IPS-18a (cell line): ENCODE measurements around the gene POLR1A.

Experiments used
- H3K27ac ChIP-seq: one replicate; pipeline ENCODE4 v1.5.1; 2013; ENCODE audit warnings: low read length
- H3K27me3 ChIP-seq: one replicate; pipeline ENCODE4 v1.6.1; 2013; ENCODE audit warnings: mild to moderate bottlenecking, low read length; ENCODE audit not compliant: control insufficient read depth, insufficient read depth
- H3K36me3 ChIP-seq: one replicate; pipeline ENCODE4 v1.6.1; 2013; ENCODE audit warnings: low read depth, low read length; ENCODE audit not compliant: control insufficient read depth
- H3K4me1 ChIP-seq: one replicate; pipeline ENCODE4 v1.6.1; 2013; ENCODE audit warnings: low read depth, low read length; ENCODE audit not compliant: control insufficient read depth
- H3K4me3 ChIP-seq: one replicate; pipeline ENCODE4 v1.5.1; 2013; ENCODE audit warnings: low read length
- H3K9ac ChIP-seq: one replicate; pipeline ENCODE4 v1.6.1; 2013; ENCODE audit warnings: mild to moderate bottlenecking, low read length, moderate library complexity
- H3K9me3 ChIP-seq: one replicate; pipeline ENCODE4 v1.6.1; 2013; ENCODE audit warnings: low read depth, low read length; ENCODE audit not compliant: control insufficient read depth

The POLR1A gene

DNA sequence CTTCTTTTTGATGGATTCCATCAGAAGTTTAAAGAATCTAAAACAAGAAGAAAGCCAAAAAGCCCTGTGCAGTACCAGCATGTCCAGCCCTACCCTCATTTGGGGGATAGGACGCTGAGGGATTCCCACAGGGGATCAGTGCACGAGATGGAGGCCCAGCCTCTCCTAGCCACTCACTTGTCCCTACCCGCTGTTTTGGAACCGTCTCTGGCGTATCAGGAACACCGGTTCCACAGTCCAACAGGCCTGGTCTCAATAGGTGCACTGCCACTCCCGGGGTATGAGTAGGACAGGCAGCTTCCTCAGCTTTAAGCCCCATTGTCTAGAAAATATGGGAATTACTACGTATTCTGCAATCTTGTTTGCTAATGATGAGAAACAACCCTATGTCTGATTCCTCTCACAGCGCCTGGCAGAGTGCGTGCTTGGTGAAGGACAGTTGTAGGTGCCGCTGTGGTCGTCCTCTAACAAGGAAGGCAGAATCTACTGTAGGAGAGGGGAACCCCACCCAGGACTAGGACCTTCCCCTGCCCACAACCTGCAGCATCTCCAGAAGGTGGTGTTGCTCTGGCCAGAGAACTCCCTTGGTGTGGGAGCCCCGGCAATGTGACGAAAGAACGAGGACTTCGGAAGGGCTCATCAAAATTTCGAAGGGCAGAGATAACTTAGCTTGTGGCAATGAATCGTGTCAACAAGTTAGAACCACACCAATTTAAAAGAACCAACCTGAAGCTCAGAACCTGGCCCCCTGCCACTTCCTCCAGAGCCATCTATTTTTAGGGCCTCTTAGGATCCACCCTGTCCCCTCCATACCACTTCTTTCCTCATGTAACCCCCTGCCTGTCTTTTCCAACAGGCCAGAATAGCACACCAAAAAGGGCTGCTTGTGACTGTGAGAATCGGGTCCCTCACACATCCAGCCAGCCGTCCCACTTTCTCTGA lies 71.7 kb downstream of the POLR1A start:
- H3K9ac ChIP-seq = no peak overlapping the region
- H3K9me3 ChIP-seq = no peaks in the 10 kb centered on the region
- no peak overlapping the region for H3K4me3 ChIP-seq
- H3K27me3 ChIP-seq = no peaks in the 10 kb centered on the region
- peaks cover 90% of the 10 kb centered on the region for H3K36me3 ChIP-seq
- no peaks in the 10 kb centered on the region for H3K4me1 ChIP-seq
- no peak overlapping the region for H3K27ac ChIP-seq

DNA sequence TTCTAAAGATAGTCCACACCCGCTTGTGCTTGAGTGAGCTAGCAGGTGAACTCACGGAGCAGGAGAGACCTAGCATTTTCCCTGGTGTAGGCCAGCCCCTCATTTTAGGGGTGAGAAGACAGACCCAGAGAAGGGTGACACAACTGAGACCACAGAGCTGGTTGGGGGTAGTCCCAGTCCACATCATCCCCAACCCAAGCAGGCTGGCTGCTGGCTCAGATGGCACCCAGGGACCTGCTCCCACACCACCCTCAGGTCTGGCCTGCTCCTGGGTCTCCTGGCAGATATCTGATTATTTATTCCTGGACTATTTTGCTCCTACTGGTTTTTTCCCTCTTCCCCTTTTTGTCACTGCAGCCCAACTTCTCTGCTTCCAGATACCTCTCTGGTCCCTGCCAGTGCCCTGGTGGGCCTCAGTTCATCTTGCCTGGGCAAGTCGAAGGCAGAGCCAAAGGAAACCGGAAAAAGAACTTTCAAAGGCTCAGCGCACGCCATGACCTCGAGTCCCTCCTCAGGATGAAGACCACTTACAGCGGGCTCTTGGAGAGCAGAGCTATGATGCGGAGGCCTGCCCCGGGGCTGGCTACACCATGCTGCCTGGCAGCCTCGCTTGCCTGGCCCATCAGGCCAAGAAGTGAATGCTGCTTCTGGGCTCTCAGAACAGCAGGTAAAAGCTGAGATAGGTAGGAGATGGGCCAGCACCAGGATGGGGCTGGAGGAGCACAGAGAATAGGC lies 72.7 kb downstream of the POLR1A start:
- Histone ChIP-seq H3K9me3 (no peaks in the 10 kb centered on the region), H3K27ac (no peak overlapping the region), H3K9ac (no peak overlapping the region), H3K4me1 (no peaks in the 10 kb centered on the region), H3K4me3 (no peak overlapping the region), H3K27me3 (no peaks in the 10 kb centered on the region), H3K36me3 (peaks cover 90% of the 10 kb centered on the region)

DNA sequence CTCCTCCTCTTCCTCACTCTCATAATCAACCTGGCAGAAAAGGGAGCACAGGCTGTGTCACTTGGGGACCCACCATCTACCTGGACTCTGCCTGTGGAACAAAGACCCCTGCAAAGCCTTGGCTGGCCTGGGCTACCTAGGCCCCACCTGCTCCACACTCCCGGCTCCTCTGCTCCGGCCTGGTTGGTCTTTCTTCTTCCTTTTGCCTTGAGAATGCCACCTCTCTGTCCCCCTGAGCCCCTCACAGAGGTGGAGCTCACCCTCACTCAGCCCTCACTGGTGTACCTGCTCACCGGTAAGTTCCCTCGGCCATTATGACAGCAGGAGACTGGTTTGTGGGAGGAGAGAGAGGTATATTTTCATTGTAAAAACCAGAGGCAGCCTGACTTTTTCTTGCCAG lies 74.1 kb downstream of the POLR1A start:
- Histone ChIP-seq H3K4me3 (no peak overlapping the region), H3K36me3 (peaks cover 93% of the 10 kb centered on the region), H3K27me3 (no peaks in the 10 kb centered on the region), H3K9me3 (no peaks in the 10 kb centered on the region), H3K27ac (no peak overlapping the region), H3K4me1 (no peaks in the 10 kb centered on the region), H3K9ac (no peak overlapping the region)

DNA sequence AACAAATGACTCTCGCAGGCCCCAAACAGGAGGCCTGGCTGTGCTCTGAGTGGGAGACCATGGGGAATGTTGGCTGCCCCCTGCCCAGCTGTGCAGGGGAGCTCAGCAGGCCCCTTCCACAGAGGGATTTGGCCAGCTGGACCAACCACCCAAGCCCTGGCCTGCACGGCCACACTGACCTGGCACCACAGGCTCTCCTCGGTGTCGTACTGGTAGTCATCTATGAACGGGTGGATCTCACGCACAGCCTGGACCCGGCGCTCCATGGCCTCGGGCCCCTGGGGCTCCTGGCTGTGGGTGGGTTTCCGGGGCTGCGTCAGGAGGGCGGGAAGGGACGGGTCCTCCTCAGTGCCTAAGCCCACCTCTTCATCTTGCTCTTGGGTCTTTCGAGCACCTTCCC lies 74.5 kb downstream of the POLR1A start:
- H3K9me3 ChIP-seq = no peaks in the 10 kb centered on the region
- H3K4me1 ChIP-seq = no peaks in the 10 kb centered on the region
- no peak overlapping the region for H3K27ac ChIP-seq
- H3K4me3 ChIP-seq = no peak overlapping the region
- H3K9ac ChIP-seq = no peak overlapping the region
- H3K27me3 ChIP-seq = no peaks in the 10 kb centered on the region
- peaks cover 94% of the 10 kb centered on the region for H3K36me3 ChIP-seq

DNA sequence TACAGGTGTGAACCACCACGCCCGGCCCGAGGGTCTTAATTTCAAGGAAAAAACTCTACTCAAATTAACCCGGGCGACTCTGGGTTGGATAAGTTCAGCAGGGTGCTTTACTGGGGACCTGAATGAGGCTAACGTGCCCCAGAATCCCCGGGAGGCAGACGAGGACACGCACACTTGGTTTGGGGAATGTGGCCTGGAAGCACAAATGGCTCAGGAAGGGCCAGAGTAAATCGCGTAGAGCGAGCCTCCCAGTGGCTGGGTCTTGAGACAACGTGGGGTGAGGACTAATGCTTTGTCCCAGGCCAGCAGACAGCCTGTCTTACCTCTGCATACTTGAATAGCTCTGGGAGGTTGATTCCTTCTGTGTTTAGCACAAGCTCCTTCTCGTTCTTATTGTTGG lies 75.8 kb downstream of the POLR1A start:
- Histone ChIP-seq H3K4me3 (no peak overlapping the region), H3K27ac (no peak overlapping the region), H3K4me1 (no peaks in the 10 kb centered on the region), H3K36me3 (peaks cover 92% of the 10 kb centered on the region), H3K9ac (no peak overlapping the region), H3K9me3 (no peaks in the 10 kb centered on the region), H3K27me3 (no peaks in the 10 kb centered on the region)

DNA sequence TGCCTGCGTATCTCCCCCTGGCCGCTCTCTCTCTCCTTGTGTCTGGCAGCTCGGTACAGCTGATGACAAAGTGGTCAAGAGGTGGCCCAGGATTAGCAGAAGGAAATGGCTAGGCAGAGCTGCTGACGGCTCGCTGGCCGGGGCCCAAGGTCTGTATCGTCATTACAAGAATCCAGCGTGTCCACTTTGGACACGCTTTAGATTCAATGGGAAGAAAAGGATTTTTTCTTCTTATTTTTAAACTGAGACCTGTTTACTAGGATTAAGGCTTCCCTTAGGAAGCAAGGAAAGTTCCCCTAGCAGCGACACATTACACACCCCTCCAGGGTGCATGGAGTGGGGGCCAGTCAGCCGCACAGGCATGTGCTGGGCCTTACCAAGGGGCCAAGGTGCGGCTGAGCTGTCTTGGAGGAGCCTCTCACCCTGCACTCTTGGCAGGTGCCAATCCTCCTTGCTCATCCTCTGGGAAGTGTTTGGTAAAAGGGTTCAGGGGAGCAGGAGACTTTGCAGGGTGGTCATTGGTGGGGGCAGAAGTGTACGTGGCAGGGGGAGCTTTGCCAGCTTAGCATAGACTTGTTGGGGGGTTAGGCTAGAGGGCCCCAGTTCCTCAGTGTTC lies 76.8 kb downstream of the POLR1A start:
- Histone ChIP-seq H3K4me3 (no peak overlapping the region), H3K4me1 (no peaks in the 10 kb centered on the region), H3K9me3 (no peaks in the 10 kb centered on the region), H3K36me3 (peaks cover 85% of the 10 kb centered on the region), H3K27ac (no peak overlapping the region), H3K9ac (no peak overlapping the region), H3K27me3 (no peaks in the 10 kb centered on the region)

DNA sequence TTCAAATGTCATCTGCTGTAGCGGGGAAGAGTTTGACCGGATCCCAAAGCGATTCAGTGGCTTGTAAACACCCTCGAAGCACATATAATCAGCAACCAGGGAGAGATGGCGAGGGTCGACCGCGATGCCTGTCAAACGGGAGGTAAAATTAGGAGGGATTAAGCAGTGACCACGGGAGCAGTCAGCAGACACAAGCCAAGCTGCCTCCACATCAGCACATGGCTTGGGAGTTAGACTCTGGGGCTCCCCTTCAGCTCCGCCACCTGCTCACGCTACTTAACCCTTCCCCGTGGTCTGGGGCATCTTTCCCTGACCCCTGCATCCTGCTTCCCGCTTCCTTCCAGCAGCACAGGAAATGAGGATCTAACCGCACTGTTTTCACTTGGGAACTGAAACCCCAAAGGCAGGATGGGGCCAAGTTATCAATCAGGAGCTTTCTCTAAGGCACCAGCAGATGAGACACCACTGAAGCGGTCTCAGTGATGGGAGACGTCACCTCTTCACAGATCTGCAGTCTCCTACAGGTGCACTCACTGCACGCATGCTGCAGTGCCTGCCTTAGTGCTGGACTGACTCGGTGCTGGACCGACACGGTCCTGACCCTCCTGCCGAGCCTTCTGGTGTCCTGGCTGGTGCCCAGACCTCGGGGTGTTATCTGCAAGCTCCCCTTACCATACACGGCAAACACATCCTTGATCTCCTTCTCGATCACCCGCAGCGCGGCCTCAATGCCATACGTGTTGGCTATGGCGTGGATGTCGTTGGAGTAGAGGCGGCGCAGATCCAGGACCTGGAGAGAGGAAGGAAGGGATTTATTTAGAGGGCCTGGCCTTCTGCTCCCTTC lies 77.5 kb downstream of the POLR1A start:
- Histone ChIP-seq H3K36me3 (peaks cover 77% of the 10 kb centered on the region), H3K27me3 (no peaks in the 10 kb centered on the region), H3K4me1 (no peaks in the 10 kb centered on the region), H3K4me3 (no peak overlapping the region), H3K9ac (no peak overlapping the region), H3K27ac (no peak overlapping the region), H3K9me3 (no peaks in the 10 kb centered on the region)

DNA sequence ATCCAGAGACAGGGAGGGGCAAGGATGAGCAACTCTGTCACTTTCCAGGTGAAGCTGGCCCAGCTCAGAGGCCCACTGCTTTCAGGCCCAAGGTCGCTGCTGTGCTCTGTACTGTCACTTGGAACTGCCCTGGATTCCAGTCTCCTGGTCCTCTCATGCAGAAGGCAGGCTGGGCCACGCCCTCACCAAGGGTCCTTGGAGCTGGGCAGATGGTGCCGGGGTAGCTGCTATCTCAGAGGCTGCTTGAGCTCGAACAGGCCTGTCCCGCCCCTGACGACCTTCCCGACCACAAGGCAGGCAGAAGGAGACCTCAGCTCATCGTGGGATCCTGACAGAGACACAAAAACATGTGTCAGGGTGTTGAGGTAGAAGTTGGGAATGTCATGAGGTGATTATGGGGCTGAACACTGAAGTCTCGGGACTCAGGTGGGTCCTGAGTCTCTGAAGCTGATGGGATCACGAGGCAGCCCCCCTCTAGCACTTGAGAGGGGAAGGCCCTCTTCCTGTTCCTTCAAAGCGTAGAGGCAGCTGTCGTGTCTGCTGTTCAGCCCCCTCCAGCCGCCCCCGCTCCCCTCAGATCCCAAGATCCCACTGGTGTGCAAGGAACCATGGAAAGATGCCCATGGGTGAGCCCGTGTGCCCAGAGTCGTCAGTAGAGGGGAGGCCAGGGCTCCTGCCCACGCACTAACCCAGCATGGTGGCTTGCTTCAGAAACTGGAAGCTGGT lies 78.3 kb downstream of the POLR1A start:
- Histone ChIP-seq H3K4me1 (no peaks in the 10 kb centered on the region), H3K36me3 (peaks cover 70% of the 10 kb centered on the region), H3K9ac (no peak overlapping the region), H3K27me3 (no peaks in the 10 kb centered on the region), H3K27ac (no peak overlapping the region), H3K9me3 (no peaks in the 10 kb centered on the region), H3K4me3 (no peak overlapping the region)

DNA sequence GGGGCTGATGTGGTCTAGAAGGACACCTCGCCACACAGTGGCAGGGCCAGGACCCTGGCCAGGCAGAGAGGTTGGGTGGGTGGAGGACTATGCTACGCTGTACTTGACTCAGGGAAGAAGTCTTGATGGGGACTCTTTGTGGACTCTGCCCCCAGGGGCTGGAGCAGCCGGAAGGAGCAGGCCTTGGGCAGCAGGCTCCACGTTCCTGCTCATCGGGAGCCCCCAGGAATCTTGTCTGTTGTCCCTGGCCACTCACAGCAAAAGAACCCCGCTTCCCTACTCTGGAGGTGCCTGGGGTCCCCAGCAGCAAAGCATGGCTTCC lies 79.0 kb downstream of the POLR1A start:
- no peak overlapping the region for H3K27ac ChIP-seq
- peaks cover 63% of the 10 kb centered on the region for H3K36me3 ChIP-seq
- no peaks in the 10 kb centered on the region for H3K4me1 ChIP-seq
- no peaks in the 10 kb centered on the region for H3K9me3 ChIP-seq
- H3K27me3 ChIP-seq = no peaks in the 10 kb centered on the region
- H3K4me3 ChIP-seq = no peak overlapping the region
- H3K9ac ChIP-seq = no peak overlapping the region

DNA sequence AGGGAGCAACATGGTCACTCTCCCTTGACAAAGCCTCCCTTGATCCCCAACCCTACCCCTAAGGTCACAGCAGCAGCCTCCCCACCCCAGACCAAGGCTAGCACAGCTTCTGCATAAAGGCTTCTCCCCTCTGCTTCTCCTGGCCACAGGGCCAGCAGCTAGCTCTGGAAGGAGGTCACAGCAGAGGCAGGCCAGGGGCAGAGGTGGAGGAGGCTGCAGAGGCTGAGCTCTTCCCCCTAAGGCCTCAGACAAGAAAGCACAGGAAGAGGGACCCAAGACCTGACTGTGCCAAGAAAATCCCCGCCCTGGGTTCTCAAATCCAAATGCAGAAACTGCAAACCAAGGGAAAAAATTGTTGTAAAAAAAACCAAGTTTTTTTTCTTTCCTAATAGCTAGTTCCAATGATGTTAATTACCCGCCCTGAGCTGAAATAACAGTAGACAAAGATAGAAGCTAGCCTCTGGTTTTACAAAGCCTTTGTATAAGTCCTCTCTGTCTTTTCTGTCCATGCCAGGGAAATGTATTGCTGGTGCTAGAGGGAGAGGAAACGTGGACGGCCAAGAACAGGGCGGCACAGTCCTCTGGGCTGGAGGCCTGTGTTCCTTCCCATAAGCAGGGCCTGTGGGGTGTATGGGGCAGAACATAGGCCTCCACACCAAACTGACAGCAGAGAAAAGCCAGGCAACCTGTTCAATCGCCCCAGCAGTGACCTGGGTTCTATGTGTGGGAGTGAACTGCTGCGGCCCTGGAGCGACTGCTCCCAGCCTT lies 79.5 kb downstream of the POLR1A start:
- Histone ChIP-seq H3K4me1 (no peaks in the 10 kb centered on the region), H3K4me3 (no peak overlapping the region), H3K9ac (no peak overlapping the region), H3K36me3 (peaks cover 59% of the 10 kb centered on the region), H3K27ac (no peak overlapping the region), H3K27me3 (no peaks in the 10 kb centered on the region), H3K9me3 (no peaks in the 10 kb centered on the region)
